Body of pancreas (tissue), 4 donors: ENCODE data around the gene ZNF425. TPM values are rescaled to one million over a fixed set of nuclear protein-coding genes. Genes with fewer than 3 reads are reported as not detected.
"Not testable (repeated sequence)": the region's sequence is repeated elsewhere in the genome, so short reads cannot be mapped to it uniquely, and the experiment has no call there.

Experiments used
- ATAC-seq: fragments of 150-250 bp; one replicate; pipeline ENCODE4 v1.9.1; 2016
- DNase-seq, 4 donors: peaks; one replicate each; pipeline ENCODE4 v3.0.0-alpha.2; 2019
- H3K27ac ChIP-seq, 4 donors: fragments of 200-600 bp; sonication (generic); 1 replicate in 3 of 4; 2 replicates in 1 of 4; pipeline versions ENCODE4 v1.5.1 to v1.6.1; 2016 to 2019; ENCODE audit warnings: mild to moderate bottlenecking in 1 of 4, mixed read lengths in 1 of 4, moderate library complexity in 1 of 4
- H3K27me3 ChIP-seq, 2 donors: fragments of 200-600 bp; sonication (generic); one replicate each; pipeline ENCODE4 v1.6.0; 2016; ENCODE audit warnings: mild to moderate bottlenecking in 1 of 2
- H3K36me3 ChIP-seq, 2 donors: fragments of 200-600 bp; sonication (generic); replicated peaks in 1 of 2; 2 replicates each; pipeline ENCODE4 v1.5.1; 2016; ENCODE audit warnings: low read depth in 2 of 2; ENCODE audit not compliant: insufficient read depth in 1 of 2
- H3K4me1 ChIP-seq: fragments of 200-600 bp; sonication (generic); one replicate; pipeline ENCODE4 v1.6.0; 2016
- H3K4me3 ChIP-seq, 2 donors: fragments of 200-600 bp; sonication (generic); 1 replicate in 1 of 2; 2 replicates in 1 of 2; pipeline ENCODE4 v1.5.1; 2016 to 2019
- H3K9me3 ChIP-seq, 3 donors: fragments of 200-600 bp; sonication (generic); 1 replicate in 2 of 3; 2 replicates in 1 of 3; pipeline ENCODE4 v1.5.1; 2016
- CTCF ChIP-seq, 7 experiments: fragments of 450-650 bp in 4 of 7; fragments of 200-600 bp in 3 of 7; sonication (generic) in 3 of 7; IDR thresholded peaks; one replicate each; pipeline ENCODE4 v1.5.1; 2016 to 2019; ENCODE audit warnings: antibody characterized with exemption in 7 of 7
- POLR2A ChIP-seq, 3 donors: fragments of 450-650 bp; IDR thresholded peaks; one replicate each; pipeline ENCODE4 v1.6.1; 2016; ENCODE audit warnings: antibody characterized with exemption in 3 of 3, mild to moderate bottlenecking in 2 of 3
- WGBS, 2 donors: methylation state at CpG; one replicate each; pipeline ENCODE4 v1.1.5; 2017; 5-methylcytosine and 5-hydroxymethylcytosine counted together
- intact Hi-C: fragments of 100-400 bp; cut with DNase I; formaldehyde crosslinking; loops from one replicate; pipeline ENCODE4 v1.15.1; 2023
- total RNA-seq, 2 donors: library from RNA; depleted of rRNA; stranded (reverse); fragments of >200 nt; gene quantifications; one replicate each; pipeline ENCODE4 v1.1.0, GENCODE V29; 2016

Gene ZNF425
- total RNA-seq, 2 donors from 2014 or later = 0.33 to 1.6 TPM

- peak overlapping the region in 3 of 4 donors; percentile 25 to 54 (median 36) for H3K27ac ChIP-seq
- intact Hi-C loops = no loop called here
- ATAC-seq = no peak
These were observed 19.1 kb upstream of the ZNF425 start for GRCh38 chr7:149145031-149145845.

GRCh38 chr7:149144436-149144922 is 18.4 kb upstream of the ZNF425 start:
- Histone ChIP-seq H3K27ac (peak overlapping the region in 1 of 4 donors; percentile 54), H3K4me1 (peaks cover 31% of the 10 kb centered on the region)
- 80 to 82% methylated on average over 14 of the region's 14 CpGs for WGBS, 2 donors
- H3K36me3 ChIP-seq, ATAC-seq, H3K27me3 ChIP-seq, H3K9me3 ChIP-seq, H3K4me3 ChIP-seq, intact Hi-C loops, DNase-seq: not testable (repeated sequence)

More at GRCh38 chr7:149145031-149145845, 19.1 kb upstream of the ZNF425 start:
- WGBS, 2 donors = 73 to 77% methylated on average over 8 of the region's 8 CpGs
- H3K4me1 ChIP-seq = peaks cover 37% of the 10 kb centered on the region
- H3K36me3 ChIP-seq = no peaks in the 10 kb centered on the region
- no peak for TF ChIP-seq CTCF (IDR thresholded peaks at IDR 0.05)
- TF ChIP-seq POLR2A (IDR thresholded peaks at IDR 0.05) = no peak
- no peaks in the 10 kb centered on the region for H3K27me3 ChIP-seq
- H3K4me3 ChIP-seq = no peak overlapping the region
- DNase-seq = peak in 2 of 4 donors; percentile 36 to 41
- no peaks in the 10 kb centered on the region for H3K9me3 ChIP-seq

- no peak for DNase-seq
- Histone ChIP-seq H3K27me3 (no peaks in the 10 kb centered on the region), H3K4me1 (peaks cover 20% of the 10 kb centered on the region), H3K27ac (no peak overlapping the region), H3K9me3 (no peaks in the 10 kb centered on the region), H3K4me3 (no peak overlapping the region), H3K36me3 (no peaks in the 10 kb centered on the region)
- no peak for TF ChIP-seq CTCF (IDR thresholded peaks at IDR 0.05)
- TF ChIP-seq POLR2A (IDR thresholded peaks at IDR 0.05) = no peak
- 80 to 85% methylated on average over 4 of the region's 4 CpGs for WGBS, 2 donors
- no peak for ATAC-seq
- intact Hi-C loops = no loop called here
These were observed 15.8 kb upstream of the ZNF425 start for GRCh38 chr7:149141893-149142292.

GRCh38 chr7:149140831-149141230 is 14.7 kb upstream of the ZNF425 start:
- TF ChIP-seq CTCF (IDR thresholded peaks at IDR 0.05) = no peak
- TF ChIP-seq POLR2A (IDR thresholded peaks at IDR 0.05) = no peak
- Histone ChIP-seq H3K4me1 (peaks cover 11% of the 10 kb centered on the region), H3K4me3 (no peak overlapping the region), H3K9me3 (no peaks in the 10 kb centered on the region), H3K27me3 (no peaks in the 10 kb centered on the region), H3K36me3 (no peaks in the 10 kb centered on the region), H3K27ac (no peak overlapping the region)
- 40 to 57% methylated on average over 3 of the region's 3 CpGs for WGBS, 2 donors
- intact Hi-C loops = no loop called here
- ATAC-seq = no peak
- DNase-seq = no peak

GRCh38 chr7:149136118-149136517 is 10.0 kb upstream of the ZNF425 start:
- intact Hi-C loops = no loop called here
- Histone ChIP-seq H3K27me3 (no peaks in the 10 kb centered on the region), H3K36me3 (no peaks in the 10 kb centered on the region), H3K9me3 (no peaks in the 10 kb centered on the region), H3K4me3 (no peak overlapping the region), H3K4me1 (no peaks in the 10 kb centered on the region), H3K27ac (no peak overlapping the region)
- ATAC-seq = no peak
- DNase-seq = no peak
- 93 to 97% methylated on average over 9 of the region's 9 CpGs for WGBS, 2 donors
- TF ChIP-seq POLR2A (IDR thresholded peaks at IDR 0.05) (no peak), CTCF (IDR thresholded peaks at IDR 0.05) (no peak)
